ENCODE measurements around the gene NPIPB2.
"Not testable (repeated sequence)": the region's sequence is repeated elsewhere in the genome, so short reads cannot be mapped to it uniquely, and the experiment has no call there.

Gene NPIPB2

DNA sequence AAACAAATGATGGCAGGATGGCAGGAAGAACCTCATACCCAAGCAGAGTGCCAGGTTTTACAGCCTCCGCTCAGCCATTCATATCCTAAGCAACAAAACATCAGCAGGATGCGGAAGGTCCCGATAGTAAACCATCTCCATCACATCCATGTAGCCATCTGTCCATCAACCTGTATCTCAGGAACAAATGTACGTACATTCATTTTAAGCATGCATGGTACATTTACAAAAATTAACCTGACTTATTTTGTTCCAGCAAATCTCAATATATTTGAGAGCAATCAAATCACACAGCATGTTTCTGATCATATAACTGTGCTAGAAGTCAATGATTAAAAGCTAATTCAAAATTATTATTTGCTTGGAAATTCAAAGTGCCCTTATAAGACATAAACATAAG lies at the start of gene NPIPB2:
Gene NPIPB2, minus strand, starts transcription at position 101 of the 400 bp plus-strand sequence. Its CDS starts 0 bp downstream, at position 101.
- DNase-seq (ENCODE audit: low read depth): not testable (repeated sequence)

GRCh38 chr16:11990702-11991390 lies 49.0 kb upstream of the NPIPB2 start:
- no peak for DNase-seq (ENCODE audit: low read depth)

DNA sequence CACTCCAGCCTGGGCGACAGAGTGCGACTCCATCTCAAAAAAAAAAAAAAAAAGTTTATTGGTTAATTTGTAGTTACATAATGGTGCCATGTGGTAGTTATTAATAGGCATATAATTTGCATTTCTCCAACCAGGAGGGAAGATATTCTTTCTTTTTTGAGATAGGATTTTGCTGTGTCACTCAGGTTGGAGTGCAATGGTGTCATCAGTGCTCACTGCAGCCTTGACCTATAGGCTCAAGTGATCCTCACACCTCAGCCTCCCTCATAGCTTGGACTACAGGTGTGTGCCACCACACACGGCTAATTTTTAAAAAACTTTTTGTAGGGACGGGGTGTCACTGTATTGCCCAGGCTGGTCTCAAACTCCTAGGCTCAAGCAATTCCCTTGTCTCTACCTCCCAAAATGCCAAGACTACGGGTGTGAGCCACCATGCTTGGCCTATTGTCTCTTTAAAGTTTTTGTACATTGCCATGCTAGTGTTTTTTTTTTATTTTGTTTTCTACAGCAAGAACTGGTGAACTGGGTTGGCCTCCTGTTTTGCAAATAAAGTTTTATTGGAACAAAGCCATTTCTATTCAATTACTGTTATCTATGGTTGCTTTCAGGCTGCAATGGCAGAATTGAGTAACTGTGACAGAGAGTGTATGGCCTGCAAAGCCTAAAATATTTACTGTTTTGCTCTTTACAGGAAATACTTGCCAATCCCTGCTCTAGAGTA lies 46.6 kb upstream of the NPIPB2 start:
- no peak for DNase-seq (ENCODE audit: low read depth)

DNA sequence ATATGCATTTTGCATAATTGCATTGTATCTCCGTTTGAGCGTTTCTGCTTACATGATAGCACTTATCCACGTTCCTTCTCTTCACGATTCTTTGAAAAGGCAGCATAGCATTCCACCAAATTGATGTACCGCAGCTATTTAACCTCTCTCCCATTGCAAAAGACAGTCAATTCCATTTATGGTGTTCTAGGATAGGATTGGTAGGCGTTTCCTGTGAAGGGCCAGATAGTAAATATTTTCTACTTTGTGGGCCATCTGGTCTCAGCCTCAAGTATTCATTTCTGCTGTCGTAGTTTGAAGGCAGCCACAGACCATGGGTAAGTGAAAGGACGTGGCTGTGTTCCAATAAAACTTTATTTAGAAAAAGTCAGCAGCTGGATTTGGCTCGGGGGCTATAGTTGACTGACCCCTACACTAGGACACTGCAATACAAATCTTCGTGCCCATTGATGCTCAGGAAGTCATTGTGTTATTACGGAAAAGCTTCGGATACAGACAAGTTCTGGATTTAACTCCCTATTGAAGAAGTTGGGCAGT lies 44.7 kb upstream of the NPIPB2 start:
- no peak for DNase-seq (ENCODE audit: low read depth)

- no peak for DNase-seq (ENCODE audit: low read depth)
Measured at GRCh38 chr16:11985250-11985649, 43.4 kb upstream of the NPIPB2 start.

- DNase-seq (ENCODE audit: low read depth): no peak
Measured at GRCh38 chr16:11980136-11980844, 38.4 kb upstream of the NPIPB2 start.

DNA sequence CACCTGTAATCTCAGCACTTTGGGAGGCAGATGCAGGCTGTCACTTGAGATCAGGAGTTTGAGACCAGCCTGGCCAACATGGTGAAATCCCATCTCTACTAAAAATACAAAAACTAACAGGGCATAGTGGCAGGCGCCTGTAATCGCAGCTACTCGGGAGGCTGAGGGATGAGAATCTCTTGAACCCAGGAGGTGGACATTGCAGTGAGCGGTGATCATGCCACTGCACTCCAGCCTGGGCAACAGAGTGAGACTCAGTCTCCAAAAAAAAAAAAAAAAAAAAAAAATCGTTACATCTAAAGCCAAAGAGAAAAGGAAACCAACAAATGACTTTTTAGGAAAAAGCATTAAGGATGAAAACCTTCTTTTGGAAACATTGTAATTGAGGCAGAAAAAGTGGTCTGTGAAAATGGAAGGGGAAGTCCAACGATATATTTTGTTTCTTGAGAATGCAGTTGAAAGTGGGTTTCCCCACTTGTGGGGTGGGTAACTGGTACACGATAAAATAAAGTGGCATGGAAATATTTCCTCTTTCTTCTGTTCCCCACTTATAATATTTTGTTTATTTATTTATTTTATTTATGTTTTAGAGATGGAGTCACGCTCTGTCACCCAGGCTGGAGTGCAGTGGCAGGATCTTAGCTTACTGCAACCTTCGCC lies 37.3 kb upstream of the NPIPB2 start:
- no peak for DNase-seq (ENCODE audit: low read depth)

DNA sequence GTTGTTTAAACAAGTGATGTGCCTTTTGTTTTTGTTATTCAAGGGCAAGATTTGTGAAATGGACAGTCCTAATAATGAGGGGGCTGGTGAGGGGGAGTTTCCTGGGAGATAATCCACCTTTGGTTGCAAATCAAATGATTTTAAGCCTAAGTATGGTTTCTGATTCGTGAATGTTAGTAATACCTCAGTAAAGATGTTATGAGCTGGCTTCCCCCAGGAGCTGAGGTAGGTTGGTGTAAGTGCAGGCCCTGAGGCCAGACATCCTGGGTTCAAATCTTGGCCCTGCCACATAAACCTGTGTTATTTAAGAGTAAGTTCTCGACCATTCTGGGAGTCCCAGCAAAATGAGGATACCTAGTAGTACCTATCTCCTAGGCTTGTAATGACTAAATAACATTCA lies 36.2 kb upstream of the NPIPB2 start:
- no peak for DNase-seq (ENCODE audit: low read depth)

DNA sequence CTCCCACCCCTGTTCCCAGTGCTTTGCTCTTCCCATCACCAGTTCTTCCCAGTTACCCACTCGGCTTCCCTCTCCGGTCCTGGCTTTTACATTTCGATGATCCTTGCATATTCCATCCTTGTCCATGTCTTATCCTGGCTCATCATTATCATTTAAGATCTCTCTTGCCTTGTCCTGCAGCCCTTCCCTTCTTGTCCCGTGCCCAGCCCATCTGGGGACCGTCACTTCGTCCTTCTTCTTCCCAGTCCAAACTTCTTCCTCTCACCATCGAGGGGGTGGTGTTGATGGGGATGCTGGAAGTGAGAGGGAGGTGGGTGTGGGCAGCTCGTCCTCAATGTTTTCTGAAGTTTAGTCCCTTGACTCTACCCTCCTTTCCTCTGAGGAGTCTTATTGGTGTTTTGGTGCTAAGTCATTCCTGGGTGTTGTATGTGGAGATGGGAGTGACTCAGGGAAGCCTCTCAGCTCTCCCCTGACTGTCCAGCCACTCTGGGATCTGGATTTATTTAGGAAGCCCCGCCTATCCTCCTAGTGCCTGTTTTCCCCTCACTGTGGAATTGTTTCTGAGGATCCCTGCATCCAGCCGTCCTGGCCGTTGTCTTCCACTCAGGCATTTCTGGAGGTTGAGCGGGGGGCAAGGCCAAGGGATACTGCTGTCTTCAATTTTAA lies 35.7 kb upstream of the NPIPB2 start:
- DNase-seq (ENCODE audit: low read depth): no peak

- peak; percentile 1 for DNase-seq (ENCODE audit: low read depth)
Measured at GRCh38 chr16:11976850-11977375, 35.1 kb upstream of the NPIPB2 start.

GRCh38 chr16:11973070-11973469 lies 31.2 kb upstream of the NPIPB2 start:
- DNase-seq (ENCODE audit: low read depth): no peak

- DNase-seq (ENCODE audit: low read depth): no peak
Measured at GRCh38 chr16:11972128-11972527, 30.3 kb upstream of the NPIPB2 start.

DNA sequence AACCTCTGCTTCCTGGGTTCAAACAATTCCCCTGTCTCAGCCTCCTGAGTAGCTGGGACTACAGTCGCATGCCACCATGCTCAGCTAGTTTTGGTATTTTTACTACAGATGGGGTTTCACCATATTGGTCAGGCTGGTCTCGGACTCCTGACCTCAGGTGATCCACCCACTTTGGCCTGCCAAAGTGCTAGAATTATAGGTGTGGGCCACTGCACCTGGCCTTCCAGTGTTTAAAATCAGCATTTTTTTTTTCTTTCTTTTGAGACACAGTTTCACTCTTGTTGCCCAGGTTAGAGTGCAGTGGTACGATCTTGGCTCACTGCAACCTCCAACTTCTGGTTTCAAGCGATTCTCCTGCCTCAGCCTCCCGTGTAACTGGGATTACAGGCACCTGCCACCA lies 28.4 kb upstream of the NPIPB2 start:
- DNase-seq (ENCODE audit: low read depth): not testable (repeated sequence)

GRCh38 chr16:11968577-11968976 lies 26.7 kb upstream of the NPIPB2 start:
- DNase-seq (ENCODE audit: low read depth): no peak

GRCh38 chr16:11967195-11967911 lies 25.5 kb upstream of the NPIPB2 start:
- DNase-seq (ENCODE audit: low read depth): no peak

- no peak for DNase-seq (ENCODE audit: low read depth)
Measured at GRCh38 chr16:11966173-11966572, 24.3 kb upstream of the NPIPB2 start.

DNA sequence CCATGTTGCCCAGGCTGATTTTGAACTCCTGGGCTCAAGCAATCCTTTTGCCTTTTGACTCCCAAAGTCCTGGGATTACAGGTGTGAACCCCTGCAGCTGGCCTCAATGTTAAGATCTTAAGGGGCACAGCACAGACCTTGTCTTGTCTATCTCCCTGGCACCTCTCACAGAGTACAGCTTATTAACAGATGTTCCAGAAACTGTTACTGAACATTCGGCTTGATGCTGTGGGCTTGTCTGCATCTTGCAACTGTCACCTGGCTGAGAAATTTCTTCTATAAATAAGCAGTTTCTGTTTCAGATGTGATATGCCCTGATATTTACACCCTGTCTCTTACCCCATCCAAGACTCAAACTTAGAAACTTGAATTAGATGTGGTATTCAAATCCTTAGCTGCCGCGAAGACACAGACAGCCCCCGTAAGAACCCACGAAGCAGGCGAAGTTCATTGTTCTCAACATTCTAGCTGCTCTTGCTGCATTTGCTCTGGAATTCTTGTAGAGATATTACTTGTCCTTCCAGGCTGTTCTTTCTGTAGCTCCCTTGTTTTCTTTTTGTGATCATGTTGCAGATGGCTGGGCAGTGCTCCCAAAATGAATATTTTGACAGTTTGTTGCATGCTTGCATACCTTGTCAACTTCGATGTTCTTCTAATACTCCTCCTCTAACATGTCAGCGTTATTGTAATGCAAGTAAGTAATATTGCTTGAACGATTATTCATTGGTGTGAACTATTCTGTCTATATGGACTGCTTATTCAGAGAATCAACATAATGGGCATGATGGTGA lies 23.1 kb upstream of the NPIPB2 start, which contains the start of gene TNFRSF17:
Gene TNFRSF17, plus strand, starts transcription at position 450 of the 791 bp plus-strand sequence. Its CDS starts 115 bp downstream, at position 565.
- no peak for DNase-seq (ENCODE audit: low read depth)

GRCh38 chr16:11963706-11964105 lies 21.9 kb upstream of the NPIPB2 start:
- DNase-seq (ENCODE audit: low read depth): no peak

DNA sequence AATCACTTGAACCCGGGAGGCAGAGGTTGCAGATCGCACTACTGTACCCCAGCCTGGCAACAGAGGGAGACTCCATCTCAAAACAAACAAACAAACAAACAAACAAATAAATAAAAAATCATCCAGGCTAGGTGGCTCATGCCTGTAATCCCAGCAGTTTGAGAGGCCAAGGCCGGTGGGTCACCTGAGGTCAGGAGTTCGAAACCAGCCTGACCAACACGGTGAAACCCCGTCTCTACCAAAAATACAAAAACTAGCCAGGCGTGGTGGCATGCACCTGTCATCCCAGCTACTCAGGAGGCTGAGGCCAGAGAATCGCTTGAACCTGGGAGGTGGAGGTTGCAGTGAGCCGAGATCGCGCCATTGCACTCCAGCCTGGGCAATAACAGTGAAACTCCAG lies 21.1 kb upstream of the NPIPB2 start:
- DNase-seq (ENCODE audit: low read depth): not testable (repeated sequence)

DNA sequence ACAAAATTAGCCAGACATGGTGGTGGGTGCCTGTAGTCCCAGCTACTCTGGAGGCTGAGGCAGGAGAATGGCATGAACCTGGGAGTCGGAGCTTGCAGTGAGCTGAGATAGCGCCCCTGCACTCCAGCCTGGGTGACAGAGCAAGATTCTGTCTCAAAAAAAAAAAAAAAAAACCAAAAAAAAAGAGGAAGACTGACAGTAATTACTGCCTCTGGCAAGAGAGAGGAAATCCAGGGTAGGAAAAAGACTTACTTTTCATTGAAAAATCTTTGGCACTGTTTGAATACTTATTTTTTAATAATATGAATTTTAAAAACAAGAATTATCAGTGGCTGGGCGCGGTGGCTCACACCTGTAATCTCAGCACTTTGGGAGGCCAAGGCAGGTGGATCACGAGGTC lies 20.6 kb upstream of the NPIPB2 start:
- DNase-seq (ENCODE audit: low read depth): not testable (repeated sequence)
